ENCODE results near the gene NPTX1. TPM values are rescaled to one million over a fixed set of nuclear protein-coding genes. Genes with fewer than 3 reads are reported as not detected.
A peak's percentile ranks its signal among the peaks of the same experiment; 100 is the strongest.

The NPTX1 gene, protein sequence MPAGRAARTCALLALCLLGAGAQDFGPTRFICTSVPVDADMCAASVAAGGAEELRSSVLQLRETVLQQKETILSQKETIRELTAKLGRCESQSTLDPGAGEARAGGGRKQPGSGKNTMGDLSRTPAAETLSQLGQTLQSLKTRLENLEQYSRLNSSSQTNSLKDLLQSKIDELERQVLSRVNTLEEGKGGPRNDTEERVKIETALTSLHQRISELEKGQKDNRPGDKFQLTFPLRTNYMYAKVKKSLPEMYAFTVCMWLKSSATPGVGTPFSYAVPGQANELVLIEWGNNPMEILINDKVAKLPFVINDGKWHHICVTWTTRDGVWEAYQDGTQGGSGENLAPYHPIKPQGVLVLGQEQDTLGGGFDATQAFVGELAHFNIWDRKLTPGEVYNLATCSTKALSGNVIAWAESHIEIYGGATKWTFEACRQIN
- 1 to 10 TPM in 2 of 3 donors, under 1 TPM in 1; 0.98 to 1.2 (median 1.1) TPM for polyA plus RNA-seq (ENCODE audit: insufficient read length in 3 of 3)
- long read RNA-seq, donor 1 = 0 reads
- long read RNA-seq, donor 2 = 0 reads
- long read RNA-seq, donor 3, full-length matches to known transcripts = 2 of 2 reads
- long read RNA-seq, donor 3, partial matches to known transcripts = 0 of 2 reads
- long read RNA-seq, donor 3, other reads (novel, unspliced or antisense) = 0 of 2 reads
- long read RNA-seq, donor 4 = 0 reads
- long read RNA-seq, donor 5 = 0 reads
- long read RNA-seq, donor 6, full-length matches to known transcripts = 1 of 1 reads
- long read RNA-seq, donor 6, partial matches to known transcripts = 0 of 1 reads
- long read RNA-seq, donor 6, other reads (novel, unspliced or antisense) = 0 of 1 reads
- long read RNA-seq, donor 7 = 0 reads
- long read RNA-seq, donor 8 = 0 reads
- long read RNA-seq, donor 9 = 0 reads
- long read RNA-seq, donor 10 = 0 reads
- long read RNA-seq, donor 11, full-length matches to known transcripts = 1 of 1 reads
- long read RNA-seq, donor 11, partial matches to known transcripts = 0 of 1 reads
- long read RNA-seq, donor 11, other reads (novel, unspliced or antisense) = 0 of 1 reads
- long read RNA-seq, donor 12 = 0 reads
- long read RNA-seq, donor 13 = 0 reads
- long read RNA-seq, donor 14, full-length matches to known transcripts = 1 of 1 reads
- long read RNA-seq, donor 14, partial matches to known transcripts = 0 of 1 reads
- long read RNA-seq, donor 14, other reads (novel, unspliced or antisense) = 0 of 1 reads
- long read RNA-seq, donor 15 = 0 reads
- long read RNA-seq, donor 16 = 0 reads

DNA sequence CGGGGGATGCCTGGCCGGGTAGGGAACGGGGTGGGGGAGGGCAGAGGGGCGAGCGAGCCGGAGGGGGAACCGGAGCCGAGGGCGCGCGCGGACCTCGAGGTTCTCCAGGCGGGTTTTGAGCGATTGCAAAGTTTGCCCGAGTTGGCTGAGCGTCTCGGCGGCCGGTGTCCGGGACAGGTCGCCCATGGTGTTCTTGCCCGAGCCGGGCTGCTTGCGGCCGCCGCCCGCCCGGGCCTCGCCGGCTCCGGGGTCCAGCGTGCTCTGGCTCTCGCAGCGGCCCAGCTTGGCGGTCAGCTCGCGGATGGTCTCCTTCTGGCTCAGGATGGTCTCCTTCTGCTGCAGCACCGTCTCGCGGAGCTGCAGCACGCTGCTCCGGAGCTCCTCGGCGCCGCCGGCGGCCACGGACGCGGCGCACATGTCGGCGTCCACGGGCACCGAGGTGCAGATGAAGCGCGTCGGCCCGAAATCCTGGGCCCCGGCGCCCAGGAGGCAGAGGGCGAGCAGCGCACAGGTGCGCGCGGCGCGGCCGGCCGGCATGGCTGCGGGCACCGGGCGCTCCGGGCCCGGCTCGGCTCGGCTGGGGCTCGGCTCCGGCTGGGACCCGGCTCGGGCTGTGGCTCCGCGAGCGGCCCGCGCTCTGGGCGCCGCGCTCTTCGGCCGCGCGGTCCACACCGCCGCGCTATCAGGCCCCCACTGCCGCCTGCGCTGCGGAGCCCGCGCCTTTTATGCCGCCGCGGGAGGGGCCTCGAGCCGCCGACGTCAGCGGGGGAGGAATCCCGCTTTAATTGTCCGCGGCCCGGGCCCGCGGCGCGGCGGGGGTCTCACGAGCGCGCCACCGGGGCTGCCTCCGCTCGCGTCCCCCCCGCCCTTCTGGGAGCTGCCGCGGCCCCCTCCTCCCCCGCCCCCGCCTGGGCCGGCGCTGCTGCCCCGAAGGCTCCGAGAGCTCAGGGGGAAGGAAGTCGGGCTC is at the start of gene NPTX1:
NPTX1 (minus strand) TSS at position 698 of the 967 bp plus-strand sequence; CDS start at position 537, 161 bp downstream.
- DNase-seq (ENCODE audit: extremely low read depth in 1 of 11, low read depth in 9 of 11, low spot score in 4 of 11) = no peak

DNA sequence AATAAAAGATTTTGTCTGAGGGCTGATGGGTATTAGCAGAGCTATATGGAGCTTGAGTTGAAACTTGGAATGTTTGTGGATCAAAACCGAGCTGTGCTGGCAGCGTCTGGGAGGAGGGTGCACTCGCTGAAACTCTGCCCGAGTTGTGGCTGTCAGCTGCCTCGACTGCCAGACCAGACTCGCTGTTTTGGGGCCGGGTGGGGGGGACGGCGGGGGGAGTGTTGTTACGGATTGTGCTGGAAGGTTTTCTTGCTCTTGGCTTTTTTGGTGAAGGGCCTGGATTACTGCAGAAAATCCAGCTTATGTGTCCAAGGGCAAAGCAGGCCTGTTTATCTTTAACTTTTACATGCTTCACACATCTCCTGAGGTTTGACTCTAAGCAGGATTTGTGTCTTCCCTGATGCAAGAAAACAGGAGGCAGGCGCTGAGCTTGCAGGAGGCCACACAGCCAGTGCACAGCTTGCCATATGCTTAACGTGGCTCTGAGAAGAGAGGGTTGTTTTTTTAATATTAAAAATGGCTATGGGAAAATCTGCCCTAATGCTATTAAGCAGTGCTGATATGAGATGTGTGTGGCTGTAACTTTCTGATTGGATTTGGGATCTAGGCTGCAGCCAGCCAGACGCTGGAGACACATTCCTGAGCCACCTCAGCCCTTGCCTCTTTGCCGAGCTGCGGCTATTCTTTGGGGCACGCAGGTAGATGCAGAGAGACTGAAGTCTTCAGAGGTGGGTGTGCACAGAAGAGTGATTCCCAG is 47.7 kb upstream of the NPTX1 start:
- no peak for DNase-seq (ENCODE audit: extremely low read depth in 1 of 11, low read depth in 9 of 11, low spot score in 4 of 11)

DNA sequence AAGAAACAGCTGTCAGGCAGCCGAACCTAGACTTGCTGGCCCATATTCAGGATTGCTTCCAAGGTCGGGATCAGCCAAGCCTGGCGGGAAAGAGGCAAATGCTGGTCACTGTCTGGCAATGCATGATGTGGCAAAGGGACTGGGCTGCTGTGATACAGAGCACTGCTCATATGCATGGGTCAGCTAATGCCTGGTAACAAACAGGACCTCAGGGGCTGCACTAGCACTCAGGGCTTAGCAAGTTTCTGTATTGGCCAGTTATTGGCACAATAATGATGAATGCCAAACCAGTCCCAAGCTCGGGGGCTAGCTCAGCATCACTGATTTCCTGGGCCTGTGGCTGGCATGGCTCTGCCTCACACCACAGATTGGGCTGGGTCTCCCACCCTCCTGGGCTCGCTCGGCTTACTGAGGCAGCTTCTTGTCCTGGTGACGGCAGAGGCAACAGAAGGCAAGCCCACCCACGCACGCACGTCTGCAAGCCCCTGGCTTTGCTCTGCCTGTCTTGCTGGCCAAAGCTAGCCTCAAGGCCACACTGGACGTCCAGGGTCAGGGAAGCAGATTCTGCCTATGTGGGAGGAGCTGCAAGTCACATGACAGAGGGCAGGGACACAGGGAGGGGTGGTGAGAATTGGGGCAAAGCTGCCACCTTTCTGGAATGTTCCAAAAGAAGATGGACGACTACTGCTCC is 46.8 kb upstream of the NPTX1 start:
- DNase-seq (ENCODE audit: extremely low read depth in 1 of 11, low read depth in 9 of 11, low spot score in 4 of 11) = no peak

DNA sequence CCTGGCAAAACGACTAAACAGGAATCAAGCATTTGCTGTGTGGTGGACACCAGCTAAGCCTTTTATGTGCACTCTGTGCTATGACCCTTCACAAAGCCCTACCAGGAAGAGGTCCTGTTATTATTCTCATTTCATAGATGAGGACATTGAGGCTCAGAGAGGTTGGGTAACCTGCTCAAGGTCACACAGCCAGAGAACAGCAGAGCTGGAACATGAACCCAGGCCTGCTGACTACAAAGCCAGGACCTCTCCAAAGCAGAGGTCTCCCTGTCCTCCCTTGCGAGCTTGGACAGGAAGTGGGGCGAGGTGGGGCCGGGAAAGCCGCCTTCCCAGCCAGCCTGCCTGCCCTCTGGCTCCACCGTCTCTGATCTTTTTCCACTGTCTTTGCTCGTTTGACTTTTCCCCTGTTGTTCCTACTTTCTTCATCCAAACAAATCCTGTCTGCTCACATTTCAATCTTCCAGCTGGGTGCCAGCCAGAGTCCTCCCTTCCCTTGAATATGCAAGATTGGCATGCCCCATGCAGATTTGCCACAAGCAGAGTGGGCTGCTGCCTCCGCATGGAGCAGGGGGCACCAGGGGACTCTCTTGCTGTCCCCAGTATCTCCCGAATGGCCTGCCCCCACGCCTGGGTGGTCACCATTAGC is 44.5 kb upstream of the NPTX1 start:
- DNase-seq (ENCODE audit: extremely low read depth in 1 of 11, low read depth in 9 of 11, low spot score in 4 of 11) = no peak

DNA sequence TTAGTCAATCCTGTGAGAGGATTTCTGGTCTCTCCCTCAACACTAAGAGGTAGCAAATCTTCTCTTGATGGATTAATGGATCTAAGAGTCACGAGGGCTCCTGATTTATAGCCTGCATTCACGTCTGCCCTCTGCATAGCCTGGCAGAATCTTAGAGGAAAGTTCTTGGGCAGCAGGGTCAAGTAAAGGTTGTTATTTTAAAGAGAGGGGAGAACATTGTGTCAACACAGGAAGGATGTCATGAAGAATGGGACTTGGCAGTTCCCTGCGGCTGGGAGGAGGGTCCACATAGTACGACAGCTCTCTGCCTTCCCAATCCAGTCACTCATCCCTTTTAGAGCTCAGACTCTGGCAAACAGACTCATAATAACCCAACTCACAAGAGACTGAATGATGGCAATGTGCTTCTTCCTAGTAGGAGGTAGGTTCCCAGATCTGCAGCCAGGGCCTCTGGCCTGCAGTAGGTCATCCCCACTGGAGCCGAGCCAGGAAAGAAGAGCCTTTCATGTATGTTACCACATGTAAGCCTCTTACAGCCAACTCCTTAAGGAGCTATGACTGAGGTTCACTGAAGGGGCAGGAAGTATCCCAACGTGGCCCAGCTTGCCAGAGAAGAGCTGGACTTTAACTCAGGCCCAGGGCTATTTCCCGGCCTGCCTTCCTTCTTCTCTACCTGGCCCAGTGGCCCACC is 42.8 kb upstream of the NPTX1 start:
- peak in 1 of 11 donors; percentile 43 for DNase-seq (ENCODE audit: extremely low read depth in 1 of 11, low read depth in 9 of 11, low spot score in 4 of 11)

DNA sequence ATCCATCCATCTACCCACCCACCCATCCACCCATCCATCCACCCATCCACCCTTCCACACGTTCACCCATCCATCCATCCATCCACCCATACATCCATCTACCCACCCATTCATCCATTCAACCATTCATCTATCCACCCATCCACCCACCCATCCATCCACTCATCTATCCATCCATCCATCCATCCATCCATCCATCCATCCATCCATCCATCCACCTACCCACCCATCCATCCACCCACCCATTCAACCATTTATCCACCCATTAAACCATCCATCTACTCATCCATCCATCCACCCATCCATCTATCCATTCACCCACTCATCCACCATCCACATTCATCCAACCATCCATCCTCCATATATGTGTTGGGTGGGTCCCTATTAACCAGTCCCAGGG is 42.0 kb upstream of the NPTX1 start:
- DNase-seq (ENCODE audit: extremely low read depth in 1 of 11, low read depth in 9 of 11, low spot score in 4 of 11) = no peak

DNA sequence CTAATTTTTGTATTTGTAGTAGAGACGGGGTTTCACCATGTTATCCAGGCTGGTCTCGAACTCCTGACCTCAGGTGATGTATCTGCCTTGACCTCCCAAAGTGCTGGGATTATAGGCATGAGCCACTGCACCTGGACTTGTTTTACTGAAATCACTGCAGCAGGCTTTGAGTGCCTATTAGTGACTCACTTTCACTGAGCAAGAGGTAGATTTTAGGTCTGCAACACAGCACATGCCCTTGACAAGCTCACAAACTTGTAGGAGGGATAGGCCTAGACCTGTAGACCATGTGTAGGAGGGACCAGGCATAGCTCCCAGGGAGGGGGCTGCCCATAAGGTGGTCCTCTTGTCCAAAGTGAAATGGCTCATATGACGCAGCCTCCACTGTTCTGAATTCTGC is 41.2 kb upstream of the NPTX1 start:
- DNase-seq (ENCODE audit: extremely low read depth in 1 of 11, low read depth in 9 of 11, low spot score in 4 of 11) = no peak

DNA sequence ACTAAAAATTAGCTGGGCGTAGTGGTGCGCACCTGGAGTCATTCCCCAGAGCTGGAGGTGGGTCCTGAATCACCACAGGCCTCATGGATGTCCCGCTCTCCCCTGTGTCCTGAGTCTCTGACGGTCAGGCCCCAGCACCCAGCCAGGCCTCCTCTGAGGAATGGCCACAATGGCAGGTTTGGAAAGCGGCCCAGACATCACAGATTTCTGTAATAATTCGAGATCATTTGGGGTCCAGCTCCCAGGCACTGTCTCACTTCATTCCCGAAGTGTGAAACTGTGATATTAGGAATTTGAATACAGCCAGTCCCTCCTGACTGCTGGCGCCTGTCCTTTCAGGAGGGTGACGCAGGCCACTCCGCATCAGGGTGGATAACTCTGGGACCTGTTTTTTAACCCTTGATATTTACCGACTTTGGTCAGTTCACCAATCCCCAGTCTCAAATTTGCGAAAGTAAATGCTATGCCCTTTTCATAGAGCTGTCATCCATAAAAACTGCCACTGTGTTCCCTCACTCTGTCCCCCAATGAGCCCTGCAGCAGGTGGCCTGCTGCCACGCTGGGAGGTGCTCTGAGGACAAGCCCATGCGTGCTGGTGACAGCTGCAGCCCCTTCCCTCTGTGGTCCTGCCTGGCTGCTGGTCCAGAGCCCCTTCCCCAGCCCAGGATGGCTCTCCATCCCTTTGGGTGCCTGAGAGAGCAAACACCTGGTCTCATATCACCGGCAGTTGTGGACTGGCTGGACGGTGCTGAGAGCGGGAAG is 39.9 kb upstream of the NPTX1 start:
- no peak for DNase-seq (ENCODE audit: extremely low read depth in 1 of 11, low read depth in 9 of 11, low spot score in 4 of 11)

DNA sequence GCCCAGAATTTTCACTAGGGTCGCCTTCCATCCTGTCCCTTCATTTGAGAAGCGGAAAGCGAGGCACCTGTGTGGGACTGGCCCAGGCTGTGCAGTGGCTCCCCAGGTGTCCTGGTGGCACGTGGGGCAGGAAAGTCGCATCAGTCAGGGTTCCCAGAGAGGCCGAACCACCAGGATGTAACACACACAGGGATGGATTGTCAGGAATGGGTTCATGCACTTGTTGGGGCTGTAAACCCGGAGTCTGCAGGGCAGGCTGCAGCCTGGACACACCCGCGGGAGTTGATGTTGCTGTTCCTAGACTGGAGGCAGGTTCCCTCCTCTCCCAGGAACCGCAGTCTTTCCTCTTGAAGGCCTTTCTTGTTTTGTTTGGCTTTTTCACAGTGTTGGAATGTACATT is 37.5 kb upstream of the NPTX1 start:
- no peak for DNase-seq (ENCODE audit: extremely low read depth in 1 of 11, low read depth in 9 of 11, low spot score in 4 of 11)

DNA sequence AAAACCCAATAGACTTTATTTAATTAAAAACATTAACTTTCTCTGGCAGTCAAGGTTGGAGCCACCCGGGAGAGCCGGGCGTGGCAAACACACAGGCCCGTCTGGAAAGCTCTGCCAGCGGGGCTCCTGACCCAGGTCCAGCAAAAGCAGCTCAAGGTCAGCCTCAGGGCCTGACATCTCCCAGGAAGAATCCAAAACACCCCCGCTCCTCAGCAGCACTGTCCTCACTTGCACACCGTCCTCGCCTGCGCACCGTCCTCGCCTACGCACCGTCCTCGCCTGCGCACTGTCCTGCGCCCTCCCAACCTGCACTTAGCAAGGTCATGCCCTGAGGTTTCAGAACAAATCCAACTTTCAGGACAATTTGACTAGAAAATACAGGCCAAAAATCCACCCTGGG is 36.8 kb upstream of the NPTX1 start:
- DNase-seq (ENCODE audit: extremely low read depth in 1 of 11, low read depth in 9 of 11, low spot score in 4 of 11) = no peak

DNA sequence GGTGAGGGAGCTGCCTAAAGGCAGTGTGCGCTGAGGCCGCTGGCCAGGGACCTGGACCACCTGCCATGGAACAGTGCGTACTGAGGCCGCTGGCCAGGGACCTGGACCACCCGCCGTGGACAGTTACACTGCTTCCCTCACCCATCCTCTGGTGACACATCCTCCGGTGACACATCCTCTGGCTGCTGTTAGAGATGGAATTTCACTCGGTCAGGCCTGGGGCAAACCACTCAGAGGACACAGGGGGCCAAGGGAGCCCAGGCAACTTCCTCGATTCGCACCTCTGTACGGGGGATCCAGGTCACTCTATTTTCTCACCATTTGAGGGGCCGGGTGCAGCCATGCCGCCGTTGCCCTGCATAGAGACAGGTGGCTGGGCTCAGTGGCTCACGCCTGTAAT is 35.8 kb upstream of the NPTX1 start:
- DNase-seq (ENCODE audit: extremely low read depth in 1 of 11, low read depth in 9 of 11, low spot score in 4 of 11) = no peak

DNA sequence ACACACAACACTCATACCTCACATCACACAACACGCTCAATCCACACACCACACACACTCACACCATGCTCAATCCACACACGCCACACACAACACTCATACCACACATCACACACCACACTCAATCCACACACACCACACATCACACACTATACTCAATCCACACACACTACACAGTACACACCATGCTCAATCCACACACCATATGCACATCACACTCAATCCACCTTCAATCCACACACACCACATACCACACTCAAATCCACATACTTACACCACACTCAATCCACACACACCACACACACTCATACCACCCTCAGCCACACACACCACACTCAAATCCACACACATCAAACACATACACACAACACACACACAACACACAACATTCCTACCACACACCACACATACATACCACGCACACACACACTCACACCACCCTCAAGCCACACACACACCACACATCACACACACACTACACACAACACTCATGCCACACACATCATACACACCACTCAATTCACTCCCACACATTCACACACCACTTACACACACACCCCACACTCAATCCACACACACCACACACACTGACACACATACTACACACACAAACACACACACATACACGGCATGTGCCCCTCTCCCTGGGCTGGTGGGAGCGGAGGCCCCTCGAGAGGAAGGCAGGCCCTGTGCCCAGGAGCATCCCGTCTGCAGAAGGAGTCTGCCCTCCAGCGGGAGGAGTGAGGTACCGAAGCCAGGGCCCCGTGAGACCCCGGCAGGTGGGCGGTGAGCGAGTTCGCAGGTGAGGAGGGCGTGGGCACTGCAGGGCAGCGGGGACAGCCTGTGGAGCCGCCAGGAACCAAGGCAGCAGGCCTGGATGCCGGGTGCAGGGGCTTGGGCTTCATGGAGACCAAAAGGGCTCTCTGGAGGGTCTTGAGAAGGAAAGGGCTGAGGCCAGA is 35.1 kb upstream of the NPTX1 start:
- DNase-seq (ENCODE audit: extremely low read depth in 1 of 11, low read depth in 9 of 11, low spot score in 4 of 11) = no peak

DNA sequence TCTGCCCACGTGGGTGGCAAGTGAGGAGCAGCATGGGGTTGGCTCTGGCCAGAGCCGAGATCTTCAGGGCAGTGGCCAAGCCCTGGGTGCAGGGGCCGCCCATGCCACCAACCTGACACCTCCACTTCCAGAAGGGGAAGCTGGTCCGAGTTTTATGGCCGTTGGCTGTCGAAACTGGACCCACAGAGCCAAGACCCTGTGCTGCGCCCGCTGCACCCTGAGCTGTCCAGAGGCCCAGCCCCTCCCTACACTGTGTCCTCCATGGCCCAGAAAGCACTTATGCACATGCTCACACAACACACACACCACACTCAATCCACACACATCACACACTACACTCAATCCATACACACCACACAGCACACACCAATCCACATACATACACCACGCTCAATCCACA is 34.4 kb upstream of the NPTX1 start:
- DNase-seq (ENCODE audit: extremely low read depth in 1 of 11, low read depth in 9 of 11, low spot score in 4 of 11) = no peak

DNA sequence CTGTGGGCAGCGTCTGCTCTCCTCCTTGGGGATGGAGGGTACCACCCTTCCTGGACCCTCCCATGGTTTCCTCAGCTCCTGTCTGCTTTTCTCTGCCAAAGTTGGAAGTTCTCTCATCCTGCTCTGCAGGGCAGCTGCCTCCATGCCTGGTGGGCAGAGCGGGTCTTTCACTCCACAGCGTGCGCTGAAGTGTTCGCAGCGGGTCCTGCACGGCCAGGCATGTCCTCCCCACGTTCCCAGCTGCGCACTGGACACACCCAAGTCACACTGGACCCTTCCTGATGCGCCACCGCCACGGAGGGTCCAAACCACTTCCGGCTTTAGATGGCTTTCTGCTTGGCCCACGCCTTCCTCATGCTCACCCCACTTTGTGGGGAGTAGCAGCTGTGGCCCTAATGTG is 33.7 kb upstream of the NPTX1 start:
- no peak for DNase-seq (ENCODE audit: extremely low read depth in 1 of 11, low read depth in 9 of 11, low spot score in 4 of 11)
